Esophagus squamous epithelium (tissue), 4 donors: ENCODE data around the gene OR2AK2.

Experiments used
- CTCF ChIP-seq, 6 experiments: fragments of 450-650 bp in 4 of 6; fragments of 200-600 bp in 2 of 6; sonication (generic) in 2 of 6; IDR thresholded peaks; one replicate each; pipeline ENCODE4 v1.5.1; 2016 to 2019; ENCODE audit warnings: antibody characterized with exemption in 6 of 6, mild to moderate bottlenecking in 4 of 6, moderate library complexity in 4 of 6
- POLR2A ChIP-seq, 4 donors: fragments of 450-650 bp; IDR thresholded peaks; one replicate each; pipeline ENCODE4 v1.6.1; 2017; ENCODE audit warnings: antibody characterized with exemption in 4 of 4, mild to moderate bottlenecking in 4 of 4, moderate library complexity in 3 of 4

DNA sequence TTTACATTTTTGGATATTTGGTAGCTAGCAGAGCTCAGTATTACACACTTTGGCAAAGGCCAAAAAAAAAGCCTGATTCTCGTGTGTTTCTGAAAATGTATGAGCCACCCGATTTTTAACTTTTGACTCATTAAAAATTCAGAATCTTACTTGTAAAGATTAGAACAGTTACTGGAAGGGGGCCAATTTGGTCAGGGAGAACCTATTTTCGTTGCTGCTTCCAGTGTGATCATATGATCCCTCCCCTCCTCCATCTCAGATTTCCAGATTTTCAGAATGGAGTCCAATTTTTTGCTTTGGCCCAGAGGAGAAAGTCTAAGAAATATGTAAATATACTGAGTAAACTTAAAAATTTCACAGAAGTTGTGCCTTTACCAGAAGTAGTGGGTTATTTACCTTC, 3.2 kb upstream of the OR2AK2 start:
- no peak for TF ChIP-seq CTCF (IDR thresholded peaks at IDR 0.05)
- no peak for TF ChIP-seq POLR2A (IDR thresholded peaks at IDR 0.05)
